ENCODE data around the gene NNMT.

DNA sequence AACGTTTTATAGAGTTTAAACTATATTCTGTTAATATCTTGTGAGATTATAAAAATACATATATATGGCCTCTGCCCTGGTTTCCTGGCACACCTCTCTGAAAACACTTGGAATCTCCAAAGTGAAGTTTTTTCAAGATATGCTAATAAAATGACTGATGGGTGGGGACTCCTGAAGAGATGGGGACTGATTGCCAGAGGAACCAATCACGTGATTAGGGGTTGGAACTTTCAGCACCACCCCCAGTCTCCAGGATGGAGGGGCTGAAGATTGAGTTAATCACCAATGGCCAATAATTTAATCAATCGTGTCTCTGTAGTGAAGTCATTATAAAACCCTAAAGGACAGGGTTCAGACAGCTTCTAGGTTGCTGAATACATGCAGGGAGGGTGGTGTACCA lies 66.8 kb downstream of the NNMT start:
- TF ChIP-seq CTCF (conservative IDR thresholded peaks at IDR 0.05; ENCODE audit: low read length) (no peak), EZH2phosphoT487 (IDR thresholded peaks at IDR 0.05; ENCODE audit: borderline replicate concordance, low read depth, low read length) (no peak)
